AML-193 (cell line): ENCODE measurements around the gene NSUN4.
A peak's percentile ranks its signal among the peaks of the same experiment; 100 is the strongest.
"Not testable (repeated sequence)": the region's sequence is repeated elsewhere in the genome, so short reads cannot be mapped to it uniquely, and the experiment has no call there.

ENCODE experiments used
- DNase-seq, 2 experiments: peaks; one replicate each; lab custom pipeline; 2025; lab: John Stamatoyannopoulos, UW

NSUN4 gene

GRCh38 chr1:46367701-46368100 is 27.1 kb downstream of the NSUN4 start:
- DNase-seq: not testable (repeated sequence)

- DNase-seq: no peak
These were observed 28.2 kb downstream of the NSUN4 start for GRCh38 chr1:46368791-46369190.

- no peak for DNase-seq
These were observed 29.1 kb downstream of the NSUN4 start for GRCh38 chr1:46369542-46370213.

GRCh38 chr1:46370214-46370633 is 29.6 kb downstream of the NSUN4 start:
- DNase-seq: no peak

- DNase-seq: no peak
These were observed 31.8 kb downstream of the NSUN4 start for GRCh38 chr1:46372431-46372830.

- no peak for DNase-seq
These were observed 39.4 kb downstream of the NSUN4 start for GRCh38 chr1:46379996-46380395.

GRCh38 chr1:46380508-46380907 is 39.9 kb downstream of the NSUN4 start:
- no peak for DNase-seq

GRCh38 chr1:46393510-46393909 is 52.9 kb downstream of the NSUN4 start:
- no peak for DNase-seq

GRCh38 chr1:46394108-46394871 is 53.7 kb downstream of the NSUN4 start, which contains the start of gene FAAH:
Gene FAAH (plus strand): TSS chr1:46394317. CDS start chr1:46394349, 32 bp downstream.
- DNase-seq: peak; percentile 30 to 35

GRCh38 chr1:46394872-46395465 is 54.4 kb downstream of the NSUN4 start:
- no peak for DNase-seq

- no peak for DNase-seq
These were observed 56.1 kb downstream of the NSUN4 start for GRCh38 chr1:46396441-46397398.

- no peak for DNase-seq
These were observed 58.7 kb downstream of the NSUN4 start for GRCh38 chr1:46399307-46399706.

- no peak for DNase-seq
These were observed 59.8 kb downstream of the NSUN4 start for GRCh38 chr1:46400421-46400820.

GRCh38 chr1:46401154-46401913 is 60.7 kb downstream of the NSUN4 start:
- DNase-seq: no peak

GRCh38 chr1:46401964-46402626 is 61.5 kb downstream of the NSUN4 start:
- DNase-seq: peak; percentile 43 to 46

- no peak for DNase-seq
These were observed 63.3 kb downstream of the NSUN4 start for GRCh38 chr1:46403916-46404315.

GRCh38 chr1:46404482-46405196 is 64.0 kb downstream of the NSUN4 start:
- DNase-seq: peak; percentile 49 to 59

- no peak for DNase-seq
These were observed 64.6 kb downstream of the NSUN4 start for GRCh38 chr1:46405197-46405555.

- DNase-seq: no peak
These were observed 65.1 kb downstream of the NSUN4 start for GRCh38 chr1:46405724-46406123.
